Ovary (tissue), 9 donors: ENCODE results near the gene PFDN1. TPM values are rescaled to one million over a fixed set of nuclear protein-coding genes. Genes with fewer than 3 reads are reported as not detected.

Experiments
- DNase-seq, 5 donors: peaks; one replicate each; pipeline ENCODE4 v3.0.0-alpha.2; 2019 to 2020
- H3K27ac ChIP-seq, 2 donors: fragments of 200-600 bp; one replicate each; pipeline versions ENCODE4 v1.5.1 to v1.8.0; 2019 to 2022
- H3K27me3 ChIP-seq: fragments of 200-600 bp; one replicate; pipeline ENCODE4 v1.8.0; 2022
- H3K36me3 ChIP-seq: fragments of 200-600 bp; sonication (generic); one replicate; pipeline ENCODE4 v1.5.1; 2019
- H3K4me1 ChIP-seq: one replicate; pipeline ENCODE4 v1.8.1; 2013; ENCODE audit warnings: mild to moderate bottlenecking, moderate library complexity; ENCODE audit not compliant: insufficient read depth
- H3K4me3 ChIP-seq: fragments of 200-600 bp; sonication (generic); one replicate; pipeline ENCODE4 v1.5.1; 2017
- H3K9me3 ChIP-seq, 2 donors: fragments of 200-600 bp in 1 of 2; sonication (generic) in 1 of 2; one replicate each; pipeline versions ENCODE4 v1.5.1 to v1.8.1; 2013 to 2019; ENCODE audit warnings: mild to moderate bottlenecking in 1 of 2, moderate library complexity in 1 of 2
- EP300 ChIP-seq: sonication (generic); formaldehyde crosslinking; IDR thresholded peaks from one replicate; pipeline ENCODE4 v1.6.1; 2017; ENCODE audit warnings: antibody characterized with exemption
- POLR2A ChIP-seq: fragments of 450-650 bp; IDR thresholded peaks from one replicate; pipeline ENCODE4 v1.6.1; 2017; ENCODE audit warnings: antibody characterized with exemption, mild to moderate bottlenecking, moderate library complexity
- WGBS, 3 donors: extraction: QIAGEN DNeasy Blood & Tissue Kit in 1 of 3; methylation state at CpG; one replicate each; pipeline versions ENCODE4 v1.1.5 to v1.1.7; 2013 to 2017; 5-methylcytosine and 5-hydroxymethylcytosine counted together
- intact Hi-C, 4 donors: fragments of 100-400 bp; cut with DNase I; formaldehyde crosslinking; loops; one replicate each; pipeline versions ENCODE4 v1.11.0 to v1.15.1; 2022 to 2023
- polyA plus RNA-seq, 2 donors: library from polyadenylated mRNA; stranded (reverse); fragments of 200-250 nt in 1 of 2; fragments of 350-450 nt in 1 of 2; fragmentation: Illumina TruSeq in 1 of 2; extraction: RNeasy Lipid Tissue Mini Kit (QIAGEN cat#74804) in 1 of 2; gene quantifications; one replicate each; pipeline ENCODE4 v1.2.3, GENCODE V29; 2013 to 2014
- total RNA-seq, 7 donors: library from RNA; depleted of rRNA in 2 of 7; stranded (reverse); fragments of >200 nt in 2 of 7; fragmentation: NEBNext Ultra II Directional in 3 of 7; extraction: Animal tissue kit (Norgen Biotek cat#: 25700) in 3 of 7; gene quantifications; one replicate each; pipeline versions ENCODE4 v1.1.0 to v1.2.4, GENCODE V29; 2016 to 2023
- TF ChIP-seq, protein P1 (sequence below), 3 donors: fragments of 450-650 bp in 2 of 3; fragments of 200-600 bp in 1 of 3; IDR thresholded peaks; one replicate each; pipeline versions ENCODE4 v1.5.1 to v1.8.0; 2016 to 2022; ENCODE audit warnings: antibody characterized with exemption in 3 of 3, mild to moderate bottlenecking in 1 of 3
- donor health status: DM: no; HTN: no; CAD: no; lungs with moderate emphysema.
- donor health status: DM: no; HTN: no; CAD: no.
- donor health status: Bipolar disorder and iron deficiency.
- donor health status: DM: yes; HTN: yes; CAD: no.
- donor health status: DM: no; HTN: no; CAD: no.
- donor health status: DM: yes; HTN: yes; CAD: no.

Gene PFDN1
- total and polyA plus RNA-seq, 9 donors, result 27.4 to 113 (median 35.3) TPM

- peaks cover 3% of the 10 kb centered on the region for H3K4me1 ChIP-seq
- no peak for DNase-seq
- no peak overlapping the region for H3K27ac ChIP-seq
- no peaks in the 10 kb centered on the region for H3K27me3 ChIP-seq
- intact Hi-C loops, result no loop called here
- no peak overlapping the region for H3K4me3 ChIP-seq
- H3K9me3 ChIP-seq, result no peaks in the 10 kb centered on the region
- TF ChIP-seq EP300, result no peak
- TF ChIP-seq, protein P1, sequence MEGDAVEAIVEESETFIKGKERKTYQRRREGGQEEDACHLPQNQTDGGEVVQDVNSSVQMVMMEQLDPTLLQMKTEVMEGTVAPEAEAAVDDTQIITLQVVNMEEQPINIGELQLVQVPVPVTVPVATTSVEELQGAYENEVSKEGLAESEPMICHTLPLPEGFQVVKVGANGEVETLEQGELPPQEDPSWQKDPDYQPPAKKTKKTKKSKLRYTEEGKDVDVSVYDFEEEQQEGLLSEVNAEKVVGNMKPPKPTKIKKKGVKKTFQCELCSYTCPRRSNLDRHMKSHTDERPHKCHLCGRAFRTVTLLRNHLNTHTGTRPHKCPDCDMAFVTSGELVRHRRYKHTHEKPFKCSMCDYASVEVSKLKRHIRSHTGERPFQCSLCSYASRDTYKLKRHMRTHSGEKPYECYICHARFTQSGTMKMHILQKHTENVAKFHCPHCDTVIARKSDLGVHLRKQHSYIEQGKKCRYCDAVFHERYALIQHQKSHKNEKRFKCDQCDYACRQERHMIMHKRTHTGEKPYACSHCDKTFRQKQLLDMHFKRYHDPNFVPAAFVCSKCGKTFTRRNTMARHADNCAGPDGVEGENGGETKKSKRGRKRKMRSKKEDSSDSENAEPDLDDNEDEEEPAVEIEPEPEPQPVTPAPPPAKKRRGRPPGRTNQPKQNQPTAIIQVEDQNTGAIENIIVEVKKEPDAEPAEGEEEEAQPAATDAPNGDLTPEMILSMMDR (IDR thresholded peaks at IDR 0.05), result no peak
- TF ChIP-seq POLR2A, result no peak
- no peaks in the 10 kb centered on the region for H3K36me3 ChIP-seq
- WGBS, 3 donors, result 80 to 95% (median 88%) methylated on average over 1 of the region's 1 CpG
These were observed 1.8 kb downstream of the PFDN1 start for GRCh38 chr5:140301136-140301535.

DNA sequence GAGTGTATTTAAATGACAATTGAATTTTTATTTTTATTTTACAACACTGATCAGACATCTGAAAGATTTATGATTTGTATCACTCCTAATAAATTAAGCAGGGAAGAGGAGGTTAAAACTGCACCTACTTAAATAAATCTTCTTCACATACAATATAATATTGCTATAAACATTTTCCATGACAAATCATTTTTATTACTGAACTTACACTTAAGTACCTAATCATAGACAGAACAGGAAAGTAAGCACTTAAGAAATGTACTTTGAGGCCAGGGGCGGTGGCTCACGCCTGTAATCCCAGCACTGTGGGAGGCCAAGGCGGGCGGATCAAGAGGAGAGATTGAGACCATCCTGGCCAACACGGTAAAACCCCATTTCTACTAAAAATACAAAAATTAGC is 3.8 kb downstream of the PFDN1 start:
- no peak overlapping the region for H3K4me3 ChIP-seq
- DNase-seq, result no peak
- no peak overlapping the region for H3K27ac ChIP-seq
- no peaks in the 10 kb centered on the region for H3K36me3 ChIP-seq
- 87 to 91% (median 88%) methylated on average over 5 of the region's 5 CpGs for WGBS, 3 donors
- no peak for TF ChIP-seq POLR2A
- TF ChIP-seq, protein P1 (IDR thresholded peaks at IDR 0.05), result no peak
- no peak for TF ChIP-seq EP300
- peaks cover 3% of the 10 kb centered on the region for H3K4me1 ChIP-seq
- no peaks in the 10 kb centered on the region for H3K9me3 ChIP-seq
- no peaks in the 10 kb centered on the region for H3K27me3 ChIP-seq
- intact Hi-C loops, result no loop called here

DNA sequence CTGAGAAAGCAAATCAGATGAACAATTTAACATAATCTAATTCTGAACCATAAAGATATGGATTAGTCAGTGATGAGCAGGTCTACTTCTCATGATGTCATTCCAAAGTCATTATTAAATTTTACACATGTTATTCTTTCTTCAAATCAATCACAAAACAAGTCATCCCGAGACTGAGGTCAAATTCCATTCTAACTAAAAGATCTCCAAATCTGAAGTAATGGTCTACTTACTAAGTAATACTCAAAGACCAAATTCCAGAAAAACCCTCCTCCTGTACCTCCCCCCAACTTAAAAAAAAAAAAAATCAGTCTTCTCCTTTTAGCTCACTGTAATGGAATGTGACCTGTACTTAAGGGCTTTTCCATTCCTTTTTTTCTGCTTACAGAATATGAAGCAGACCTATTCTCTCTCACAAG is 4.7 kb downstream of the PFDN1 start:
- no peak for DNase-seq
- Histone ChIP-seq H3K27me3 (no peaks in the 10 kb centered on the region), H3K9me3 (no peaks in the 10 kb centered on the region), H3K36me3 (no peaks in the 10 kb centered on the region), H3K27ac (no peak overlapping the region), H3K4me3 (no peak overlapping the region), H3K4me1 (peaks cover 1% of the 10 kb centered on the region)
- intact Hi-C loops, result no loop called here
- 38 to 52% (median 45%) methylated on average over 1 of the region's 1 CpG for WGBS, 3 donors
- no peak for TF ChIP-seq POLR2A
- no peak for TF ChIP-seq EP300
- TF ChIP-seq, protein P1 (IDR thresholded peaks at IDR 0.05), result no peak

- H3K27me3 ChIP-seq, result no peaks in the 10 kb centered on the region
- no peaks in the 10 kb centered on the region for H3K9me3 ChIP-seq
- TF ChIP-seq POLR2A, result no peak
- no peak for TF ChIP-seq EP300
- TF ChIP-seq, protein P1 (IDR thresholded peaks at IDR 0.05), result no peak
- intact Hi-C loops, result no loop called here
- DNase-seq, result no peak
- WGBS, 3 donors, result 39 to 48% (median 40%) methylated on average over 5 of the region's 5 CpGs
- H3K27ac ChIP-seq, result no peak overlapping the region
- H3K36me3 ChIP-seq, result no peaks in the 10 kb centered on the region
- H3K4me3 ChIP-seq, result no peak overlapping the region
- no peaks in the 10 kb centered on the region for H3K4me1 ChIP-seq
These were observed 5.6 kb downstream of the PFDN1 start for GRCh38 chr5:140297283-140297682.

DNA sequence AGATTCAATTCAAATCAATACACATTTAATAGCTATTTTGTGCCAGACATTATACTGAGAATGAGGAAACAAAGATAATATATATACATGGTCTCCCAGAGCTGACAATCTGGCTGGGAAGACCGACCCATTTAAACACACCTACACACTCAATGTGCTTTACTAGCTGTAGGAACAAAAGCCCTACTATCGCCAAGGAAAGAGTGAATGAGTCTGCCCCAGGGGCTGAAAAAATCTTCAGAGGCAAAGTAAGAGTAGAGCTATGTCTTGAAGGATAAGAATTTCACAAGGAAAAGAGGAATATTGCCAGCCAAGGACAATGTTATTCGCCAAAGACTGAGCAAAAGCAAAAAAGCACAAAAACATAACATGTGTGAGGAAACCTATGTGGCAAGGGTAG is 6.6 kb downstream of the PFDN1 start:
- TF ChIP-seq POLR2A, result no peak
- no peak for TF ChIP-seq EP300
- no peak overlapping the region for H3K4me3 ChIP-seq
- no peaks in the 10 kb centered on the region for H3K27me3 ChIP-seq
- DNase-seq, result no peak
- no peaks in the 10 kb centered on the region for H3K9me3 ChIP-seq
- H3K27ac ChIP-seq, result no peak overlapping the region
- WGBS, 3 donors, result 65 to 88% (median 88%) methylated on average over 3 of the region's 3 CpGs
- H3K36me3 ChIP-seq, result no peaks in the 10 kb centered on the region
- H3K4me1 ChIP-seq, result peaks cover 2% of the 10 kb centered on the region
- intact Hi-C loops, result no loop called here
